Activated CD4-positive, alpha-beta T cell treated with anti-CD3 and anti-CD28 coated beads, Interleukin-2, amount 10 ng/mL, durations not matched to agents 24 days and 14 days (primary cell): Measurements from ENCODE around the gene PDZD4. TPM values are rescaled to one million over a fixed set of nuclear protein-coding genes. Genes with fewer than 3 reads are reported as not detected.

Experiments used
- DNase-seq: peaks from one replicate; pipeline ENCODE4 v3.0.0; 2022
- H3K27ac Mint-ChIP-seq: one replicate; pipeline ENCODE4 v1.8.0; 2022; ENCODE audit warnings: mild to moderate bottlenecking, mixed read lengths
- H3K27me3 Mint-ChIP-seq: one replicate; pipeline ENCODE4 v1.8.0; 2022; ENCODE audit warnings: mixed read lengths
- H3K36me3 Mint-ChIP-seq: one replicate; pipeline ENCODE4 v1.8.0; 2022; ENCODE audit warnings: low read depth, mild to moderate bottlenecking, mixed read lengths
- H3K4me1 Mint-ChIP-seq: one replicate; pipeline ENCODE4 v1.8.0; 2021; ENCODE audit warnings: mixed read lengths
- H3K4me3 Mint-ChIP-seq: one replicate; pipeline ENCODE4 v1.8.0; 2022; ENCODE audit warnings: mild to moderate bottlenecking, moderate library complexity, mixed read lengths
- H3K9me3 Mint-ChIP-seq: one replicate; pipeline ENCODE4 v1.8.0; 2021; ENCODE audit warnings: mixed read lengths
- intact Hi-C: fragments of 100-400 bp; cut with micrococcal nuclease; formaldehyde crosslinking; loops from one replicate; pipeline ENCODE4 v1.15.1; 2023
- total RNA-seq: library from RNA; stranded (reverse); gene quantifications from 2 replicates; pipeline ENCODE4 v1.2.3, GENCODE V29; 2022

PDZD4 gene
- total RNA-seq, 1 donor from 2014 or later = 0.58 TPM

DNA sequence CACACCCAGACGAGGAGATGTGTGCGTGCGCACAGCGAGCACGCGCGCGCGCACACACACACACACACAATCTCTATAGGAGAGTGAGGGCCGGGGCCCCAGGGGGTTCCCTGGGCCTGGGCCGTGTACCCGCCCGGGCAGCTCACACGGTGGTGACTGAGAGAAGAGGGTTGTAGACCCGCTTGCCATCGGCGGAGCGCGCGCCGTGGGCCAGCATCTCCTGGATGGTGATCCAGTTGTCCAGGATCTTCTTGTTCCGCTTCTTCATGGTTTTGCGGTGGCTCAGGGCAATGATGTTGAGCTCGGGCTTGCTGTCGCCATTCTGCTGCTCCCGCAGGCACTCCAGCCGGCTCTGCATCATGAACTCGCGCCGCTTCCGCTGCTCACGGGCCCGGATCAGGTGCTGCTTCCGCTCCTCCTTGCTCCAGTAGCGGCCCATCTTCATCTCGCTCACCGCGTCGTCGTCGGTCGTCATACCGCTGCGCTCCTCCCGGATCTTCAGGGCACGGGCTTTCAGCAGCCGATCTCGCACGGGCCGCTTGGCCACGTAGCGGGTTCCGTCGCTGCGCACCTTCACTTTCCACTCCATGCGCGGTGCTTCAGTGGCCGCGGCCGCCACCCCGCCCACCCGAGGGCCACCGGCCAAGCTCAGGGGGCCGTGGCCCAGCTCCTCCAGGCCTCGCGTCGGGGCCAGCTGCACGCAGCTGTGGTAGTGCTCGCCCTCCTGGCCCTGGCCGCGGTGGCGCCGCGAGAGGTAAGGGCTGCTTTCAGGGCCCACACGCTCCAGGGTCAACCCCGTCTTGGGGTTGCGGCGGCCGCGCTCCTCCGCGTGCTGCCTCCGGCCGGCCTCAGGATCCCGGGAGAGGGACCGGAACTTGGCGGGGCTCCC, 26.9 kb downstream of the PDZD4 start:
- intact Hi-C loops = no loop called here
- H3K9me3 Mint-ChIP-seq = no peaks in the 10 kb centered on the region
- H3K4me1 Mint-ChIP-seq = no peaks in the 10 kb centered on the region
- peaks cover 3% of the 10 kb centered on the region for H3K36me3 Mint-ChIP-seq
- H3K27ac Mint-ChIP-seq = no peak overlapping the region
- no peak for DNase-seq
- no peaks in the 10 kb centered on the region for H3K27me3 Mint-ChIP-seq
- no peak overlapping the region for H3K4me3 Mint-ChIP-seq

DNA sequence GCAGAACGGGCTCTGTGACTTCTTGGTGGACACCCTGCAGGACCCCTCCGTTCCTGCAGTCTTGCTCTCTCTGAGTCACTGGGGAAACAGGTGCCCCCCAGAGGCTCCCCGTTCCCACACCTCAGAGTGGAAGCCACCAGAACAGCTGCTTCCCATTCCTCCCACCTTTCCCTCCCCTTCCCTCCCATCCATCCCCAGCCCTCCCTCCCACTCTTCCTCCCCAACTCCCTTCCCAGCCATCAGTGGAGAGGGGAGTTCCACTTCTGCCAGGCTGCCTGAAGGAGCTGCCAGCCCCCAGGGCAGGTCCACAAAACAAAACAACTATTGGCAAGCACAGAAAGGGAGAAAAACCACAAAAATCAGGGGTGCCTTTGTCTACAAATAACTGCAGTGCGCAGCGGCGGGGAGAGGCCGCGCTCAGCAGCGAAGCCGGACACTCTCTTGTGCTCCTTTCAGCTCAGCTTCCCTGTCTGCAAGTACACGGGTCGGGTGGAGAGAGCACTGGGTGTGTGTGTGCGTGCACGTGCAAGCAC, 27.8 kb downstream of the PDZD4 start:
- no peak overlapping the region for H3K27ac Mint-ChIP-seq
- intact Hi-C loops = no loop called here
- H3K4me1 Mint-ChIP-seq = no peaks in the 10 kb centered on the region
- H3K9me3 Mint-ChIP-seq = no peaks in the 10 kb centered on the region
- no peak overlapping the region for H3K4me3 Mint-ChIP-seq
- H3K36me3 Mint-ChIP-seq = peaks cover 9% of the 10 kb centered on the region
- no peak for DNase-seq
- no peaks in the 10 kb centered on the region for H3K27me3 Mint-ChIP-seq

DNA sequence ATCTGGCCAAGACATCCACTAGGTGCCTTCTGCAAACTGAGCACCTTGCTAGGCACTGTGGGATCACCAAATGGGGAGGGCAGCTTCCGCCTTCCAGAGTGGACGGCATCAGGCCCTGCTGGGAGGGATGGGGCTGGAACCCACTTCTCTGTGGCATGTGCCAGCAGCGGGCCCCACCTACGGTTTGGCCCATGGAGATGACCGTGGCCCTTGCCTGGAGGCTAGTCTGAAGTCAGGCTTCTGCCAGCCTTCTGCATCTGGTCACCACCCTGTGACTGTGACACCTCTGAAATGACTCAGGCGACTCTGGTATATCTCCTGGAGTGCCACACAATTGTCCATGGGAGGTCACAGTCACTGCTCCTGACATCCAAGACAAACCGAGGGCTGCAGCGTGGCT, 28.7 kb downstream of the PDZD4 start:
- no peaks in the 10 kb centered on the region for H3K9me3 Mint-ChIP-seq
- intact Hi-C loops = no loop called here

DNA sequence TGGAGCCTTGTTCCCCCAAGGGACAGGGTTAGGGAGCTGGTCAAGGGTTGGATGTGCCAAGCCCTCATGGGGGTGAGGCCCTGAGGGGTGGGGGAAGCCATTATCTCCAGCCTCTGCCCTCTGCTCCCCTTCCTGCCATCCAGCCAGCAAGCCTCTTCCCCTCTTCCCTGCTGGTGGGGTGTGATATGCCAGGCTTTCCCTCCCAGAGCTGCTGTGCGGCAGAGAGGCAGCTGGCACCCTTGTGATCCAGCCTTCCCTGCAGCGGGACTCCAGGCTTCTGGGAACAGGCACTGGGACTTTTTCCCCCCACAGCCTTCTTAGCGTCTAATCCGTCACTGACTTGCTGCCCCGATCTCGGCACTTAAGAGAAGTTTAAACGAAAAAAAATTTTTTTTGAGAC, 29.6 kb downstream of the PDZD4 start:
- Mint-ChIP-seq H3K9me3 (no peaks in the 10 kb centered on the region), H3K4me3 (no peak overlapping the region), H3K36me3 (peaks cover 18% of the 10 kb centered on the region), H3K4me1 (peaks cover 6% of the 10 kb centered on the region), H3K27me3 (no peaks in the 10 kb centered on the region), H3K27ac (no peak overlapping the region)
- no peak for DNase-seq
- intact Hi-C loops = no loop called here

More for the DNA sequence above, 28.7 kb downstream of the PDZD4 start:
- Mint-ChIP-seq H3K4me3 (no peak overlapping the region), H3K27me3 (no peaks in the 10 kb centered on the region), H3K36me3 (peaks cover 10% of the 10 kb centered on the region), H3K27ac (no peak overlapping the region), H3K4me1 (peaks cover 1% of the 10 kb centered on the region)
- no peak for DNase-seq

DNA sequence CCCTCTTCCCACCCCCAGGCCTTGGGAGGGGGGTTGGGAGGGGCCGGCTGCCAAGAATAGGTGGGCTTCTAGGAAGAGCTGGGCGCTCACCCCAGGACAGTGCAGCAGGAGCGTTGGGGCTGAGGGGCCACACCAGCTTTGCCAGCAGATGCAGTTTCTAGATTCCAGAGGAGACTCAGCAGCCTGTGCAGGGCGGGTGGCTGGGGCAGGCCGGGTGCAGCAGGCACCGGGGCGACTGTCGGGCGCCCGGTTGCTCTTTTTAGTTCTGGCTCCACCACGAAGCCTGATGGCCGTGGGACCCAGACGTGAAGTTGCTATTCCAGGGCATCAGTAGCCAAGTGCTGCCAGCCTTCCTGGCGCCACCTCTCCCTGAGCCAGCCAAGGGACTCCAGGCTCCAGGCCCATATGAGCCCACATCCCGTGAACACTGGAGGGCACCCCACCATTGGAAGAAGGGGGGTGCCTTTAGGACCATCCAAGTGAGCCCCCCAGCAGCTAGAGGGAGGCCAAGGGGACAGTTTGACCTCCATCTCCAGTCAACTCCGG, 30.1 kb downstream of the PDZD4 start:
- intact Hi-C loops = no loop called here

DNA sequence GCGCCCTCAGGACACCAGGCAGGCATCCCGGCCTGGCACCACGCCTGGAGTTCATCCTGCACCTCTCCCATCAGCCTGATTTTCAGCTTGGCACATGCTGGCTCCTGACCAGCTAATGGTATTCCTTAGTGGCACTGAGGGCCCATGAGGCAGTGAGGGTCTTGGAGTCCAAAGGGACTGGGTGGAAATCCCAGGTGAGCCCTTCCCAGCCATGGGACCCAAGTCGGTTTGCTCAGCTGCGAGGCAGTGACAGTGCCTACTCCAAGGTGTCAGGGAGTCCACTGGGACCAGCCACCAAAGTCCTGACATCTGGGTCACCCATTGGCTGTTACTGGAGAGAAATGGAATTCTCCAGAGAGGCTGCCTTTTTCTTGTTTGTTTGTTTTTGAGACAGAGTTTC, 31.0 kb downstream of the PDZD4 start:
- H3K27ac Mint-ChIP-seq = no peak overlapping the region
- H3K4me1 Mint-ChIP-seq = peaks cover 6% of the 10 kb centered on the region
- H3K4me3 Mint-ChIP-seq = no peak overlapping the region
- H3K27me3 Mint-ChIP-seq = no peaks in the 10 kb centered on the region
- intact Hi-C loops = no loop called here
- DNase-seq = no peak
- H3K9me3 Mint-ChIP-seq = no peaks in the 10 kb centered on the region
- peaks cover 22% of the 10 kb centered on the region for H3K36me3 Mint-ChIP-seq

More for the DNA sequence above, 30.1 kb downstream of the PDZD4 start:
- Mint-ChIP-seq H3K36me3 (peaks cover 18% of the 10 kb centered on the region), H3K27me3 (no peaks in the 10 kb centered on the region), H3K4me3 (no peak overlapping the region), H3K9me3 (no peaks in the 10 kb centered on the region), H3K4me1 (peaks cover 6% of the 10 kb centered on the region), H3K27ac (no peak overlapping the region)
- no peak for DNase-seq

DNA sequence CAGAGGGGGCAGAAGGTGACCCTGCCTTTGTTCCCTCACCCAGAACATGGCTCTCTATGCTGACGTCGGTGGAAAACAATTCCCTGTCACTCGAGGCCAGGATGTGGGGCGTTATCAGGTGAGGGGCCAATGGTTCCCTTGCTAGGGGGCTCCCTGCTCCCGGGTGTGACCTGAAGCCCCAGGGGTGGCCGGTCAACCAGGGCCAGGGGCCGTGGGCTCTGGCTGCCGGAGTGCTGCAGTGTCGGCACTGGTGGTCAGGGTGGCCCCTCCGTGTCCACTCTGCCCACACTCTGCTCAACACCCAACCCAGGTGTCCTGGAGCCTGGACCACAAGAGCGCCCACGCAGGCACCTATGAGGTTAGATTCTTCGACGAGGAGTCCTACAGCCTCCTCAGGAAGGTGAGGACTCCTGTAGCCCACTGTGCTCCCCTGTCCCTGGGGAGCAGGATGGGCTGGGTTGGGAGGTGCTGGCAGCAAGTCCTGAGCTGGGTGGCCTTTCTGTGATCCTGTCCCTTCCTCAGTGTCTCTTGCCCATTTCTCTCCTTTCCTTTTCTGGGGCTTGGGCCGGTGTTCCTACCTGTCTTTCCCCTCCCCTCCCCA, 32.8 kb downstream of the PDZD4 start:
- peaks cover 24% of the 10 kb centered on the region for H3K36me3 Mint-ChIP-seq
- intact Hi-C loops = no loop called here
- H3K4me1 Mint-ChIP-seq = peaks cover 11% of the 10 kb centered on the region
- H3K9me3 Mint-ChIP-seq = no peaks in the 10 kb centered on the region
- H3K27ac Mint-ChIP-seq = no peak overlapping the region
- no peaks in the 10 kb centered on the region for H3K27me3 Mint-ChIP-seq
- no peak for DNase-seq
- H3K4me3 Mint-ChIP-seq = no peak overlapping the region

DNA sequence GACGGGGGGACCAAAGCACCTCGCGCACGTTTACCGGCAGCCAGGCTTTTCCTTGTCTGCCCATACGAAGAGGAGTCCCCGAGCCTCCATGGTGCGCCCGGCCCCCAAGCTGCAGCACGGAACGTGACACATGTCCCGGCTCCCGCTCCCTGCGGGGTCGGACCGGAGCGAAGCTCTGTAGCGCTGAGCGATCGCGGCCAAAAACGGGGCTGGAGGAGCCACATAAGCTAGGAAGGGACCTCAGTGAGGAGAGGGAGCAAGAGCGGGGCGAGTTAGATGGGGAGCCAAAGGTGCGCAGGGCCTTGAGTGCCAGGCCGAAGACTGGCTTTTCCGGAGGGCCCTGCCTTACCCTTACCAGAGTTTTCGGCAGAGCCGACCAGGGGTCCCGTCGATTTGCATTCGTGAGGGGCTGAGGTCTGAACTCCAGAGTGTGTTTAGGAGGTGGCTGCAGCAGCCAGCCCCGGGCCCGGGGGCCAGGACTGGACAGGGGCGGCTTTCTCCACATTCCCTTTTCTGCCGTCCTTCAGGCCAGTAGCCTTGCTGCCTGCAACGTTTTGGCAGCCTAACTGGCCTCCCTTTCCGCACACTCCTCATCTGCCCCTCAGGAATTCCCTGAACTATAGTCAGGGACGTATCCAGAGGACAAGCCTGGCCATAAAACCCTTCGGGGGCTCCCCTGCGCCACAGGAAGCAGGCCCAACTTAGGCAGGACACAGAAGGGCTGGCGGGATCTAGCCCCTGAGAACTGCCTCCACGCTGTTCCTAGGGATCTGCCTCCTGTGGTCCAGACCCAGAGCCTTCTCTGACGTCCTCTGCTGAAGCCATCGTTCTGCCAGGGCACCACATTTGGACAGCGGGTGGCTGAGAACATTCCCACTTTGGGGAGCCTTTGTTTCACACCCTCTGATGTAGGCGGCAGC, 35.2 kb downstream of the PDZD4 start:
- no peak for DNase-seq
- no peaks in the 10 kb centered on the region for H3K27me3 Mint-ChIP-seq
- peaks cover 28% of the 10 kb centered on the region for H3K36me3 Mint-ChIP-seq
- H3K4me3 Mint-ChIP-seq = peak overlapping the region; percentile 90
- peak overlapping the region; percentile 93 for H3K27ac Mint-ChIP-seq
- intact Hi-C loops = loop anchor here (2.0 kb wide), 1 partner anchor 132 kb away; the partner anchor contains the start of gene ARHGAP4
- no peaks in the 10 kb centered on the region for H3K9me3 Mint-ChIP-seq
- peaks cover 11% of the 10 kb centered on the region for H3K4me1 Mint-ChIP-seq

DNA sequence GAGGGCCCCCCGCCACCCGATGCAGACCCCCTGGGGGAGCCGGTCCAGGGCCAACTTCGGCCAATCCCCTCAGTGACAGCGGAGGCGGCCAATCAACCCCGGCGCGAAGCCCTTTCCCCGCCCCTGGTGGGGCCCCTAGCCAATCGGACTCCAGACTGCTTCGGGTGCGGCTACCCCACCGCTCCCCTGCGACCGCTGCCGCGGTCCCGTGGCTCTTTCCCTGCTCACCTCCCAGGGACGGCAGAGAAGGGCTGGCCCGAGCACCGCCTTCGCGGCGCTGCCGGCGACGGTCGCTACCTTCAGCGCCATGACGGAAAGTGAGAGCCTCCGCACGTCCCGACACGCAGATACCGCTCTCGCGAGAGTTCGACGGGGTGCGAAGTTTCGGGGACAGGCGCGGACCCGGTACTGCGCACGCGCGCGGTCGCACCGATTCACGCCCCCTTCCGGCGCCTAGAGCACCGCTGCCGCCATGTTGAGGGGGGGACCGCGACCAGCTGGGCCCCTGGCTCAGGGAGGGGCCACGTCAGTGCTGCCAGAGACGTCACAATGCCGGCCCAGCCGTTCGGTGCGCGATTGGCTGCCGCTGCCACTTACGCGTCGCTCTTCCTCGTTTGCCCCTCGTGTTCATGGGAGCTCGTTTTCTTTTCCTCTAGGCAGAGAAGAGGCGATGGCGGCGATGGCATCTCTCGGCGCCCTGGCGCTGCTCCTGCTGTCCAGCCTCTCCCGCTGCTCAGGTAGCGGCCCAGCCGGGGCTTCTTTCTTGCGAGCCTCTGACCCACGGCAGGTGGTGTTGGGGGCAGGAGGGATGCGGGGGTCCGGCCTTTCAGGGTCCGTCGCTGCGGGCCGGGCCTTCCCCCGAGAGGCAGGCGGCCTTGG, 36.1 kb downstream of the PDZD4 start, which contains the start of the genes IDH3G and SSR4:
IDH3G (minus strand) TSS at position 358 of the 879 bp plus-strand sequence; CDS start at position 309, 49 bp downstream.
SSR4 (plus strand) TSS at position 651 of the 879 bp plus-strand sequence; CDS start at position 671, 20 bp downstream.
- peak within 1 kb of the TSS; percentile 93 for H3K27ac Mint-ChIP-seq
- intact Hi-C loops = loop anchor here (2.0 kb wide), 1 partner anchor 133 kb away; the partner anchor contains the start of gene ARHGAP4
- H3K9me3 Mint-ChIP-seq = no peaks in the 10 kb centered on the region
- H3K4me3 Mint-ChIP-seq = peak within 1 kb of the TSS; percentile 90
- DNase-seq = peak; percentile 97
- H3K27me3 Mint-ChIP-seq = no peaks in the 10 kb centered on the region
- H3K4me1 Mint-ChIP-seq = peaks cover 11% of the 10 kb centered on the region
- H3K36me3 Mint-ChIP-seq = peaks cover 30% of the 10 kb centered on the region

DNA sequence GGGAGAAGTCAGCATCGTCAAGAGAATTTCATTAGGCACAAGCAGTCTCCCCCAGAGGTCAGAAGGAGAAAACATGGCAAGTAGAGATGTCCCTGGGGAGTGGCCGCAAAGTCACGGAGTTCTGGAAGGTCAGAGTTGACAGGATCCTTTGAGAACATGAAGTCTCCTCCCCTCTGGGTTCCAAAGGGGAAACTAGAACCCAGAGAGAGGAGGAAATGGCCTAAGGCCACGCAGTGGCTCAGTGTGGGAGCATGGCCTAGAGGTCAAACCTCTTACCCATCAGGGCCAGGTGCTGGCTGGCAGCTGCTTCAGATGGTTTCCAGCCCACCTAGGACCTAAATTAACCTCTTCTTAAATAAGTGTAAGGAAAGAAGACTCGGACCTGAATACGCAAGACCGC, 37.1 kb downstream of the PDZD4 start:
- intact Hi-C loops = no loop called here
- H3K9me3 Mint-ChIP-seq = no peaks in the 10 kb centered on the region

DNA sequence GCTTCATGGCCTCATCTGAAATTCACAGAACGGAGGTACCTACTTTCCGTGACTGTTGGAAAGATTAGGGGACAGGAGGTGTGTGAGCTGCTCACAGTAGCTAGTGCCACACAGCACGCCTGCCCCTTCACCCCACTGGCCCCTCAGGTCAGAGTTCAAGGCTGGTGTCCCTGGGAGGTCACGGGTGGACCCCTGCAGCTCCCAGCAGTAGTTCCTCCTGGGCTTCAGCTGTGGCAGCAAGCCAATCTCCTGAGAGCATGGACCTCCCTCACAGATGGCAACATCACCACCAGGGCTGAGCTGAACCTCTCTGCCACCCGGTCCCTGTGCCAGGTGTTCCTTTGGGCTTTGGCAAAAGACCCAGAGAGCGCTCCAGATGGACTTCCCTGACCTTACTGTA, 38.0 kb downstream of the PDZD4 start:
- H3K4me3 Mint-ChIP-seq = peak overlapping the region; percentile 90
- peaks cover 11% of the 10 kb centered on the region for H3K4me1 Mint-ChIP-seq
- no peaks in the 10 kb centered on the region for H3K9me3 Mint-ChIP-seq
- no peak overlapping the region for H3K27ac Mint-ChIP-seq
- intact Hi-C loops = no loop called here
- peaks cover 25% of the 10 kb centered on the region for H3K36me3 Mint-ChIP-seq
- no peaks in the 10 kb centered on the region for H3K27me3 Mint-ChIP-seq
- DNase-seq = no peak

More for the DNA sequence above, 37.1 kb downstream of the PDZD4 start:
- DNase-seq = no peak
- H3K27ac Mint-ChIP-seq = peak overlapping the region; percentile 83
- H3K27me3 Mint-ChIP-seq = no peaks in the 10 kb centered on the region
- H3K4me3 Mint-ChIP-seq = peak overlapping the region; percentile 90
- peaks cover 30% of the 10 kb centered on the region for H3K36me3 Mint-ChIP-seq
- peaks cover 11% of the 10 kb centered on the region for H3K4me1 Mint-ChIP-seq

DNA sequence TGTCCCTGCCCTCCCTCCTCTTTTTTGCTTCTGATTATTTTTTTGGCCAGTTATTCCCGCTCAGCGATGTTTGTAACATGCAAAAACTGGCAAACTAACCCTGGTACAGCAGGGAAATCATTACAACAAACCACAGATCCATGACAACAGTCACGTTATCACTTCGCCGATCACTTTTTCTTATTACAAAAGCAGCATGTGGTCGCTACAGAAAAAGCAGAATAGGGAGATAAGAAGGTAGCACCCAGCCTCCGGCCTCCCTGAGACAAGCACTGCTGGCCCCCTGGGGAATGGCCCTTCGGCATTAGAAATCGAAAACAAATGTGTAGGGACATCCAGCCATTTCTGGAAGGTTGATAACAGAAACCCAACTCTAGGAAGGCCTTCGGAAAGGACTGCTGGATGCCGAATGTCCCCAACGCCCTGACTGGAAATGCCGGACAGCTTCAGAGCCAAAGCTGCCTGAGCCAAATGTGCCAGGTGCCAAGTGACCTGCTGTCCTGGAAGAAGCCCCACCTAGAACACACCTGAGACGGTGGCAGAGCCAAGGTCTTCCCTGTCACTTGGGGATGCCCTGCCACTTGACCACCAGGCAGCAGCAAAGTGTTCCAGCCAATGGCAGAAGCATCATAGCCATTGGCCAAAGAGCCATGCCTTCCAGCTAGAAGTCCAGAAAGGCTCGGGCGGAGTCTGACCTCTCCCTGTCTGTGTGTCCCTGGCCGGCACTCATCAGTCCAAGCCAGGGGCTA, 39.1 kb downstream of the PDZD4 start:
- H3K4me3 Mint-ChIP-seq = no peak overlapping the region
- H3K4me1 Mint-ChIP-seq = peaks cover 9% of the 10 kb centered on the region
- DNase-seq = no peak
- H3K27me3 Mint-ChIP-seq = no peaks in the 10 kb centered on the region
- intact Hi-C loops = no loop called here
- no peaks in the 10 kb centered on the region for H3K9me3 Mint-ChIP-seq
- no peak overlapping the region for H3K27ac Mint-ChIP-seq
- H3K36me3 Mint-ChIP-seq = peaks cover 28% of the 10 kb centered on the region
